ENCODE results near the gene TBRG4.

DNA sequence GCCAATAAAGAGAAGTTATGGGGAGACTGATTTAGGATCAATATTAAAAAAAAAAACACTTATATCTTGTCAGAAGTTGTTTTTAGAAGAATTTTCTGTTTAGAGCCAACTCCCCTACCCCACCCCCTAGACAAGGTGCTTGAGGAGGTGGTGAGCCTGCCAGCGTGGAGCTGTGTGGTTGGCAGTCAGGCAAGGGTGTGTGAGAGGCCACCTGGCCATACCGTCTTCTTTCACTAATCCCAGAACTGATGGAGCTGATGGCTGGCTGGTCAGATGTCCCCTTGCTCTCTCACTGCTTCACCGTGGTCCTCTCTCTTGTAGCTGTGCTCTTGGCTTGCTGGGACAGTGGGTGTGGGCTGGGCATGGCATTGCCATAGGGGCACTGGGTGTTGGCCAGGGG lies 57.1 kb downstream of the TBRG4 start:
- TF ChIP-seq, protein P1, sequence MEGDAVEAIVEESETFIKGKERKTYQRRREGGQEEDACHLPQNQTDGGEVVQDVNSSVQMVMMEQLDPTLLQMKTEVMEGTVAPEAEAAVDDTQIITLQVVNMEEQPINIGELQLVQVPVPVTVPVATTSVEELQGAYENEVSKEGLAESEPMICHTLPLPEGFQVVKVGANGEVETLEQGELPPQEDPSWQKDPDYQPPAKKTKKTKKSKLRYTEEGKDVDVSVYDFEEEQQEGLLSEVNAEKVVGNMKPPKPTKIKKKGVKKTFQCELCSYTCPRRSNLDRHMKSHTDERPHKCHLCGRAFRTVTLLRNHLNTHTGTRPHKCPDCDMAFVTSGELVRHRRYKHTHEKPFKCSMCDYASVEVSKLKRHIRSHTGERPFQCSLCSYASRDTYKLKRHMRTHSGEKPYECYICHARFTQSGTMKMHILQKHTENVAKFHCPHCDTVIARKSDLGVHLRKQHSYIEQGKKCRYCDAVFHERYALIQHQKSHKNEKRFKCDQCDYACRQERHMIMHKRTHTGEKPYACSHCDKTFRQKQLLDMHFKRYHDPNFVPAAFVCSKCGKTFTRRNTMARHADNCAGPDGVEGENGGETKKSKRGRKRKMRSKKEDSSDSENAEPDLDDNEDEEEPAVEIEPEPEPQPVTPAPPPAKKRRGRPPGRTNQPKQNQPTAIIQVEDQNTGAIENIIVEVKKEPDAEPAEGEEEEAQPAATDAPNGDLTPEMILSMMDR (conservative IDR thresholded peaks at IDR 0.05; ENCODE audit: low read depth, low read length), result no peak
- TF ChIP-seq EZH2 (IDR thresholded peaks at IDR 0.05; ENCODE audit: low read length, unreplicated experiment), result no peak
